Measurements from ENCODE around the gene CDH22.

The CDH22 gene

GRCh38 chr20:46158476-46158987 is 149.8 kb downstream of the CDH22 start:
- no CpG with 5 or more reads among the region's 5 CpGs for WGBS (ENCODE audit: insufficient coverage, insufficient read length)
- Histone ChIP-seq H3K27ac (ENCODE audit: low read length) (no peak overlapping the region), H3K9me3 (ENCODE audit: control insufficient read depth, insufficient read depth, low read length) (no peaks in the 10 kb centered on the region), H3K4me1 (ENCODE audit: control insufficient read depth, insufficient read depth, low read length) (no peaks in the 10 kb centered on the region), H3K4me3 (ENCODE audit: low read length) (no peak overlapping the region), H3K27me3 (ENCODE audit: control insufficient read depth, insufficient read depth, low read length) (no peaks in the 10 kb centered on the region), H3K36me3 (ENCODE audit: control insufficient read depth, insufficient read depth, low read length) (no peaks in the 10 kb centered on the region)
- no peak for DNase-seq (ENCODE audit: low read depth, low spot score)

GRCh38 chr20:46157625-46158024 is 150.7 kb downstream of the CDH22 start:
- H3K9me3 ChIP-seq (ENCODE audit: control insufficient read depth, insufficient read depth, low read length), result no peaks in the 10 kb centered on the region
- no peak for DNase-seq (ENCODE audit: low read depth, low spot score)
- WGBS (ENCODE audit: insufficient coverage, insufficient read length), result no CpG with 5 or more reads among the region's 7 CpGs
- H3K27ac ChIP-seq (ENCODE audit: low read length), result no peak overlapping the region
- H3K36me3 ChIP-seq (ENCODE audit: control insufficient read depth, insufficient read depth, low read length), result no peaks in the 10 kb centered on the region
- no peaks in the 10 kb centered on the region for H3K4me1 ChIP-seq (ENCODE audit: control insufficient read depth, insufficient read depth, low read length)
- no peak overlapping the region for H3K4me3 ChIP-seq (ENCODE audit: low read length)
- H3K27me3 ChIP-seq (ENCODE audit: control insufficient read depth, insufficient read depth, low read length), result no peaks in the 10 kb centered on the region

- Histone ChIP-seq H3K9me3 (ENCODE audit: control insufficient read depth, insufficient read depth, low read length) (no peaks in the 10 kb centered on the region), H3K4me1 (ENCODE audit: control insufficient read depth, insufficient read depth, low read length) (no peaks in the 10 kb centered on the region), H3K27me3 (ENCODE audit: control insufficient read depth, insufficient read depth, low read length) (no peaks in the 10 kb centered on the region), H3K4me3 (ENCODE audit: low read length) (no peak overlapping the region), H3K36me3 (ENCODE audit: control insufficient read depth, insufficient read depth, low read length) (no peaks in the 10 kb centered on the region), H3K27ac (ENCODE audit: low read length) (no peak overlapping the region)
- no peak for DNase-seq (ENCODE audit: low read depth, low spot score)
- WGBS (ENCODE audit: insufficient coverage, insufficient read length), result no CpG with 5 or more reads among the region's 6 CpGs
These were observed 151.2 kb downstream of the CDH22 start for GRCh38 chr20:46157076-46157592.

- H3K4me3 ChIP-seq (ENCODE audit: low read length), result no peak overlapping the region
- no peak overlapping the region for H3K27ac ChIP-seq (ENCODE audit: low read length)
- no peak for DNase-seq (ENCODE audit: low read depth, low spot score)
- no peaks in the 10 kb centered on the region for H3K4me1 ChIP-seq (ENCODE audit: control insufficient read depth, insufficient read depth, low read length)
- no CpG with 5 or more reads among the region's 8 CpGs for WGBS (ENCODE audit: insufficient coverage, insufficient read length)
- no peaks in the 10 kb centered on the region for H3K27me3 ChIP-seq (ENCODE audit: control insufficient read depth, insufficient read depth, low read length)
- no peaks in the 10 kb centered on the region for H3K9me3 ChIP-seq (ENCODE audit: control insufficient read depth, insufficient read depth, low read length)
- no peaks in the 10 kb centered on the region for H3K36me3 ChIP-seq (ENCODE audit: control insufficient read depth, insufficient read depth, low read length)
These were observed 152.2 kb downstream of the CDH22 start for GRCh38 chr20:46156065-46156464.

- WGBS (ENCODE audit: insufficient coverage, insufficient read length), result no CpG with 5 or more reads among the region's 2 CpGs
- no peaks in the 10 kb centered on the region for H3K27me3 ChIP-seq (ENCODE audit: control insufficient read depth, insufficient read depth, low read length)
These were observed 153.5 kb downstream of the CDH22 start for GRCh38 chr20:46154796-46155195.

GRCh38 chr20:46154305-46154704 is 154.0 kb downstream of the CDH22 start:
- no peak overlapping the region for H3K27ac ChIP-seq (ENCODE audit: low read length)
- no CpG with 5 or more reads among the region's 5 CpGs for WGBS (ENCODE audit: insufficient coverage, insufficient read length)
- DNase-seq (ENCODE audit: low read depth, low spot score), result no peak
- no peaks in the 10 kb centered on the region for H3K4me1 ChIP-seq (ENCODE audit: control insufficient read depth, insufficient read depth, low read length)
- no peaks in the 10 kb centered on the region for H3K27me3 ChIP-seq (ENCODE audit: control insufficient read depth, insufficient read depth, low read length)
- no peak overlapping the region for H3K4me3 ChIP-seq (ENCODE audit: low read length)
- no peaks in the 10 kb centered on the region for H3K9me3 ChIP-seq (ENCODE audit: control insufficient read depth, insufficient read depth, low read length)
- H3K36me3 ChIP-seq (ENCODE audit: control insufficient read depth, insufficient read depth, low read length), result no peaks in the 10 kb centered on the region

More at GRCh38 chr20:46154796-46155195, 153.5 kb downstream of the CDH22 start:
- DNase-seq (ENCODE audit: low read depth, low spot score), result no peak
- Histone ChIP-seq H3K4me3 (ENCODE audit: low read length) (no peak overlapping the region), H3K9me3 (ENCODE audit: control insufficient read depth, insufficient read depth, low read length) (no peaks in the 10 kb centered on the region), H3K27ac (ENCODE audit: low read length) (no peak overlapping the region), H3K36me3 (ENCODE audit: control insufficient read depth, insufficient read depth, low read length) (no peaks in the 10 kb centered on the region), H3K4me1 (ENCODE audit: control insufficient read depth, insufficient read depth, low read length) (no peaks in the 10 kb centered on the region)

- no peak overlapping the region for H3K27ac ChIP-seq (ENCODE audit: low read length)
- DNase-seq (ENCODE audit: low read depth, low spot score), result no peak
- H3K4me1 ChIP-seq (ENCODE audit: control insufficient read depth, insufficient read depth, low read length), result no peaks in the 10 kb centered on the region
- no peaks in the 10 kb centered on the region for H3K36me3 ChIP-seq (ENCODE audit: control insufficient read depth, insufficient read depth, low read length)
- no peaks in the 10 kb centered on the region for H3K27me3 ChIP-seq (ENCODE audit: control insufficient read depth, insufficient read depth, low read length)
- no peaks in the 10 kb centered on the region for H3K9me3 ChIP-seq (ENCODE audit: control insufficient read depth, insufficient read depth, low read length)
- H3K4me3 ChIP-seq (ENCODE audit: low read length), result no peak overlapping the region
- no CpG with 5 or more reads among the region's 33 CpGs for WGBS (ENCODE audit: insufficient coverage, insufficient read length)
These were observed 155.3 kb downstream of the CDH22 start for GRCh38 chr20:46152824-46153586.

- Histone ChIP-seq H3K27ac (ENCODE audit: low read length) (no peak overlapping the region), H3K9me3 (ENCODE audit: control insufficient read depth, insufficient read depth, low read length) (no peaks in the 10 kb centered on the region), H3K27me3 (ENCODE audit: control insufficient read depth, insufficient read depth, low read length) (no peaks in the 10 kb centered on the region), H3K4me1 (ENCODE audit: control insufficient read depth, insufficient read depth, low read length) (no peaks in the 10 kb centered on the region), H3K4me3 (ENCODE audit: low read length) (no peak overlapping the region), H3K36me3 (ENCODE audit: control insufficient read depth, insufficient read depth, low read length) (no peaks in the 10 kb centered on the region)
- no CpG with 5 or more reads among the region's 7 CpGs for WGBS (ENCODE audit: insufficient coverage, insufficient read length)
- no peak for DNase-seq (ENCODE audit: low read depth, low spot score)
These were observed 156.4 kb downstream of the CDH22 start for GRCh38 chr20:46151936-46152335.

- DNase-seq (ENCODE audit: low read depth, low spot score), result no peak
- Histone ChIP-seq H3K27me3 (ENCODE audit: control insufficient read depth, insufficient read depth, low read length) (no peaks in the 10 kb centered on the region), H3K9me3 (ENCODE audit: control insufficient read depth, insufficient read depth, low read length) (no peaks in the 10 kb centered on the region), H3K4me1 (ENCODE audit: control insufficient read depth, insufficient read depth, low read length) (no peaks in the 10 kb centered on the region), H3K36me3 (ENCODE audit: control insufficient read depth, insufficient read depth, low read length) (no peaks in the 10 kb centered on the region), H3K4me3 (ENCODE audit: low read length) (no peak overlapping the region), H3K27ac (ENCODE audit: low read length) (no peak overlapping the region)
- no CpG with 5 or more reads among the region's 5 CpGs for WGBS (ENCODE audit: insufficient coverage, insufficient read length)
These were observed 157.4 kb downstream of the CDH22 start for GRCh38 chr20:46150943-46151342.

GRCh38 chr20:46148313-46149208 is 159.7 kb downstream of the CDH22 start:
- Histone ChIP-seq H3K4me1 (ENCODE audit: control insufficient read depth, insufficient read depth, low read length) (no peaks in the 10 kb centered on the region), H3K27ac (ENCODE audit: low read length) (no peak overlapping the region), H3K9me3 (ENCODE audit: control insufficient read depth, insufficient read depth, low read length) (no peaks in the 10 kb centered on the region), H3K4me3 (ENCODE audit: low read length) (no peak overlapping the region), H3K27me3 (ENCODE audit: control insufficient read depth, insufficient read depth, low read length) (no peaks in the 10 kb centered on the region), H3K36me3 (ENCODE audit: control insufficient read depth, insufficient read depth, low read length) (no peaks in the 10 kb centered on the region)
- no CpG with 5 or more reads among the region's 14 CpGs for WGBS (ENCODE audit: insufficient coverage, insufficient read length)
- DNase-seq (ENCODE audit: low read depth, low spot score), result no peak
